HepG2 (cell line): ENCODE data around the gene PLEKHO1.

Source experiments
- CREB1 ChIP-seq, 2 experiments: fragments of 450-650 bp in 1 of 2; IDR thresholded peaks; 2 replicates each; pipeline ENCODE4 v1.6.1; 2016 to 2017; ENCODE audit warnings: control low read depth in 1 of 2, mild to moderate bottlenecking in 1 of 2, missing compliant biosample characterization in 1 of 2, missing genetic modification characterization in 1 of 2
- PTBP1 ChIP-seq: fragments of 200-400 bp; formaldehyde crosslinking; IDR thresholded peaks from 2 replicates; pipeline ENCODE4 v1.6.1; 2018; ENCODE audit warnings: low read length, low read depth; ENCODE audit not compliant: poor library complexity, severe bottlenecking
- TF ChIP-seq, protein P1 (sequence below): sonication (generic); formaldehyde crosslinking; IDR thresholded peaks from 2 replicates; pipeline ENCODE4 v1.5.0; 2020; ENCODE audit warnings: mild to moderate bottlenecking, missing genetic modification reagents, moderate library complexity
- TF ChIP-seq, protein P2 (sequence below): IDR thresholded peaks from 2 replicates; pipeline ENCODE4 v1.6.1; 2012; ENCODE audit warnings: inconsistent platforms
- TF ChIP-seq, protein P3 (sequence below): IDR thresholded peaks from 2 replicates; pipeline ENCODE4 v1.4.0; 2020; ENCODE audit warnings: mild to moderate bottlenecking, missing genetic modification reagents

DNA sequence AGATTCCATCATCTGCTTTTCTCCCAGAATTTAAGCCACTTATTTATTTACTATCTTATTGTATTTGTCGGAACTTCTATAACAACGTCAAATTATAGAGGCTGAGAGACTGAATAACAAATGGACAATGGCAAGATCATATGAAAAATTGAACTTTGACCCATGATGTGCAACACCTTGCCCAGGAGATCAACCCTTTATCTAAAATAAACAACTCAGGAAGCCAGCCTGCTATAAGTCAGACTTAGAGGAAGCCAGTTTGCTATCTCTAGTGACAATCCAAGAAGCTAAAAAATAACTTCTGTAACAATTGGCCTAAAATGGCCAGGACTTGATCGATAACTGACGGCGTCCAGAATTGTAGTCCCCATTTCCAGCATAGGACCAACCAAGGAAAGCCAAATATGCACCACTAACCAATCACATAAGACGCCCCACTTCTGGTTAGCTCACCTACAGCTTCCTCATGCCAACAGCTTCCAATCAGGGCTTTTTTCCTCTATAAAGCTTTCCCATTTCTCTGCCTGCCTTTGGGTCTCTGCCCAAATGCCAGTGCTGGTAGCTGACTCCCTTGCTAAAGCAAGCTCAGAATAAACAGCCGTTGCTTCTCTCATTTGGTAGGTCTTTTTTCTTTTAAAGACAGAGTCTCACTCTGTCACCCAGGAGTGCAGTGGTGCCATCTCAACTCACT, 57.7 kb downstream of the PLEKHO1 start:
- TF ChIP-seq, protein P1, sequence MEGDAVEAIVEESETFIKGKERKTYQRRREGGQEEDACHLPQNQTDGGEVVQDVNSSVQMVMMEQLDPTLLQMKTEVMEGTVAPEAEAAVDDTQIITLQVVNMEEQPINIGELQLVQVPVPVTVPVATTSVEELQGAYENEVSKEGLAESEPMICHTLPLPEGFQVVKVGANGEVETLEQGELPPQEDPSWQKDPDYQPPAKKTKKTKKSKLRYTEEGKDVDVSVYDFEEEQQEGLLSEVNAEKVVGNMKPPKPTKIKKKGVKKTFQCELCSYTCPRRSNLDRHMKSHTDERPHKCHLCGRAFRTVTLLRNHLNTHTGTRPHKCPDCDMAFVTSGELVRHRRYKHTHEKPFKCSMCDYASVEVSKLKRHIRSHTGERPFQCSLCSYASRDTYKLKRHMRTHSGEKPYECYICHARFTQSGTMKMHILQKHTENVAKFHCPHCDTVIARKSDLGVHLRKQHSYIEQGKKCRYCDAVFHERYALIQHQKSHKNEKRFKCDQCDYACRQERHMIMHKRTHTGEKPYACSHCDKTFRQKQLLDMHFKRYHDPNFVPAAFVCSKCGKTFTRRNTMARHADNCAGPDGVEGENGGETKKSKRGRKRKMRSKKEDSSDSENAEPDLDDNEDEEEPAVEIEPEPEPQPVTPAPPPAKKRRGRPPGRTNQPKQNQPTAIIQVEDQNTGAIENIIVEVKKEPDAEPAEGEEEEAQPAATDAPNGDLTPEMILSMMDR (CRISPR knock-in tag): no peak
- TF ChIP-seq, protein P2, sequence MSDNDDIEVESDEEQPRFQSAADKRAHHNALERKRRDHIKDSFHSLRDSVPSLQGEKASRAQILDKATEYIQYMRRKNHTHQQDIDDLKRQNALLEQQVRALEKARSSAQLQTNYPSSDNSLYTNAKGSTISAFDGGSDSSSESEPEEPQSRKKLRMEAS: no peak
- TF ChIP-seq, protein P3, sequence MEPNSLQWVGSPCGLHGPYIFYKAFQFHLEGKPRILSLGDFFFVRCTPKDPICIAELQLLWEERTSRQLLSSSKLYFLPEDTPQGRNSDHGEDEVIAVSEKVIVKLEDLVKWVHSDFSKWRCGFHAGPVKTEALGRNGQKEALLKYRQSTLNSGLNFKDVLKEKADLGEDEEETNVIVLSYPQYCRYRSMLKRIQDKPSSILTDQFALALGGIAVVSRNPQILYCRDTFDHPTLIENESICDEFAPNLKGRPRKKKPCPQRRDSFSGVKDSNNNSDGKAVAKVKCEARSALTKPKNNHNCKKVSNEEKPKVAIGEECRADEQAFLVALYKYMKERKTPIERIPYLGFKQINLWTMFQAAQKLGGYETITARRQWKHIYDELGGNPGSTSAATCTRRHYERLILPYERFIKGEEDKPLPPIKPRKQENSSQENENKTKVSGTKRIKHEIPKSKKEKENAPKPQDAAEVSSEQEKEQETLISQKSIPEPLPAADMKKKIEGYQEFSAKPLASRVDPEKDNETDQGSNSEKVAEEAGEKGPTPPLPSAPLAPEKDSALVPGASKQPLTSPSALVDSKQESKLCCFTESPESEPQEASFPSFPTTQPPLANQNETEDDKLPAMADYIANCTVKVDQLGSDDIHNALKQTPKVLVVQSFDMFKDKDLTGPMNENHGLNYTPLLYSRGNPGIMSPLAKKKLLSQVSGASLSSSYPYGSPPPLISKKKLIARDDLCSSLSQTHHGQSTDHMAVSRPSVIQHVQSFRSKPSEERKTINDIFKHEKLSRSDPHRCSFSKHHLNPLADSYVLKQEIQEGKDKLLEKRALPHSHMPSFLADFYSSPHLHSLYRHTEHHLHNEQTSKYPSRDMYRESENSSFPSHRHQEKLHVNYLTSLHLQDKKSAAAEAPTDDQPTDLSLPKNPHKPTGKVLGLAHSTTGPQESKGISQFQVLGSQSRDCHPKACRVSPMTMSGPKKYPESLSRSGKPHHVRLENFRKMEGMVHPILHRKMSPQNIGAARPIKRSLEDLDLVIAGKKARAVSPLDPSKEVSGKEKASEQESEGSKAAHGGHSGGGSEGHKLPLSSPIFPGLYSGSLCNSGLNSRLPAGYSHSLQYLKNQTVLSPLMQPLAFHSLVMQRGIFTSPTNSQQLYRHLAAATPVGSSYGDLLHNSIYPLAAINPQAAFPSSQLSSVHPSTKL (CRISPR knock-in tag): 0 out of 2 replicates have a peak, but pooled peaks have one; percentile 25
- TF ChIP-seq CREB1 (IDR thresholded peaks at IDR 0.05) (no peak), CREB1 (CRISPR knock-in tag; IDR thresholded peaks at IDR 0.05) (no peak), PTBP1 (no peak)
